GM23338 (cell line): ENCODE data around the gene GNL3. TPM values are rescaled to one million over a fixed set of nuclear protein-coding genes. Genes with fewer than 3 reads are reported as not detected.

Source experiments
- ATAC-seq: fragments of 200-7000 bp; cut with Tn5 transposase; 3 replicates; pipeline ENCODE4 v1.9.1; 2020
- DNase-seq: peaks from one replicate; pipeline ENCODE4 v3.0.0-alpha.2; 2015; ENCODE audit warnings: low spot score
- H2AFZ ChIP-seq: fragments of 200-600 bp; sonication (generic); 2 replicates; pipeline ENCODE4 v1.8.0; 2016; ENCODE audit warnings: antibody characterized with exemption, mild to moderate bottlenecking, moderate library complexity
- H3F3A ChIP-seq: fragments of 200-600 bp; sonication (generic); replicated peaks from 2 replicates; pipeline ENCODE4 v1.8.0; 2017; ENCODE audit warnings: antibody characterized with exemption, mixed run types, low read depth
- H3K27ac ChIP-seq: fragments of 200-600 bp; sonication (generic); 2 replicates; pipeline ENCODE4 v1.6.1; 2016; ENCODE audit warnings: low read depth
- H3K27me3 ChIP-seq: fragments of 200-600 bp; sonication (generic); 2 replicates; pipeline ENCODE4 v1.8.0; 2016; ENCODE audit warnings: mild to moderate bottlenecking, mixed run types, moderate library complexity; ENCODE audit not compliant: insufficient read depth
- H3K36me3 ChIP-seq: fragments of 200-600 bp; sonication (generic); 2 replicates; pipeline ENCODE4 v1.8.0; 2016; ENCODE audit warnings: mild to moderate bottlenecking; ENCODE audit not compliant: insufficient read depth
- H3K4me1 ChIP-seq: fragments of 200-600 bp; sonication (generic); 2 replicates; pipeline ENCODE4 v1.8.0; 2016; ENCODE audit warnings: mild to moderate bottlenecking, moderate library complexity; ENCODE audit not compliant: insufficient read depth
- H3K4me2 ChIP-seq: fragments of 200-600 bp; sonication (generic); 2 replicates; pipeline ENCODE4 v1.7.1; 2017; ENCODE audit warnings: mixed run types
- H3K4me3 ChIP-seq: fragments of 200-600 bp; sonication (generic); 2 replicates; pipeline ENCODE4 v1.6.1; 2016; ENCODE audit warnings: mixed run types
- H3K79me2 ChIP-seq: fragments of 200-600 bp; sonication (generic); replicated peaks from 2 replicates; pipeline ENCODE4 v1.8.0; 2017; ENCODE audit warnings: mild to moderate bottlenecking; ENCODE audit not compliant: insufficient read depth
- H3K9me2 ChIP-seq: fragments of 200-600 bp; sonication (generic); 2 replicates; pipeline ENCODE4 v1.8.0; 2017; ENCODE audit not compliant: insufficient read depth
- H4K20me1 ChIP-seq: fragments of 200-600 bp; sonication (generic); replicated peaks from 2 replicates; pipeline ENCODE4 v1.8.0; 2017; ENCODE audit warnings: mild to moderate bottlenecking; ENCODE audit not compliant: insufficient read depth
- H3K27ac Mint-ChIP-seq: 2 replicates; pipeline ENCODE4 v1.8.0; 2020; ENCODE audit warnings: inconsistent platforms, mild to moderate bottlenecking, moderate library complexity, mixed read lengths
- H3K27me3 Mint-ChIP-seq: 3 replicates; pipeline ENCODE4 v1.8.0; 2022; ENCODE audit warnings: low read depth, mild to moderate bottlenecking, moderate library complexity, mixed read lengths, inconsistent platforms; ENCODE audit not compliant: insufficient read depth, poor library complexity
- H3K36me3 Mint-ChIP-seq: 3 replicates; pipeline ENCODE4 v1.8.0; 2021; ENCODE audit warnings: low read depth, mild to moderate bottlenecking, inconsistent platforms, moderate library complexity, mixed read lengths
- H3K4me1 Mint-ChIP-seq: 3 replicates; pipeline ENCODE4 v1.8.0; 2020; ENCODE audit warnings: mild to moderate bottlenecking, inconsistent platforms, mixed read lengths
- H3K4me3 Mint-ChIP-seq: 3 replicates; pipeline ENCODE4 v1.8.0; 2021; ENCODE audit warnings: moderate library complexity, mild to moderate bottlenecking, inconsistent platforms, mixed read lengths
- H3K9me3 Mint-ChIP-seq: 3 replicates; pipeline ENCODE4 v1.8.0; 2020; ENCODE audit warnings: moderate library complexity, mild to moderate bottlenecking, inconsistent platforms, mixed read lengths
- CREB1 ChIP-seq: fragments of 250-450 bp; sonication (Bioruptor Pico); IDR thresholded peaks from 2 replicates; pipeline ENCODE4 v1.5.0; 2020; ENCODE audit warnings: low read depth, mild to moderate bottlenecking, moderate library complexity
- CTCF ChIP-seq, 2 experiments: fragments of 200-600 bp in 1 of 2; sonication (generic) in 1 of 2; conservative IDR thresholded peaks; 2 replicates each; pipeline versions ENCODE4 v1.5.1 to v1.6.1; 2016 to 2017; ENCODE audit warnings: antibody characterized with exemption in 2 of 2, low read depth in 2 of 2, mild to moderate bottlenecking in 2 of 2, moderate library complexity in 1 of 2
- EZH2 ChIP-seq: fragments of 200-600 bp; sonication (generic); IDR thresholded peaks from one replicate; pipeline ENCODE4 v1.8.0; 2017; ENCODE audit warnings: antibody characterized with exemption, mild to moderate bottlenecking, low read depth; ENCODE audit not compliant: unreplicated experiment
- EZH2phosphoT487 ChIP-seq: fragments of 200-600 bp; sonication (generic); IDR thresholded peaks from one replicate; pipeline ENCODE4 v1.8.1; 2018; ENCODE audit warnings: antibody characterized with exemption; ENCODE audit not compliant: unreplicated experiment
- JUNB ChIP-seq: IDR thresholded peaks from one replicate; pipeline ENCODE4 v1.6.1; 2016; ENCODE audit warnings: antibody characterized with exemption; ENCODE audit not compliant: unreplicated experiment
- NANOG ChIP-seq: IDR thresholded peaks from 2 replicates; pipeline ENCODE4 v1.6.1; 2016; ENCODE audit warnings: antibody characterized with exemption, borderline replicate concordance
- STAT1 ChIP-seq: IDR thresholded peaks from one replicate; pipeline ENCODE4 v1.6.1; 2016; ENCODE audit warnings: antibody characterized with exemption; ENCODE audit not compliant: unreplicated experiment
- ZNF114 ChIP-seq: fragments of 250-450 bp; sonication (Bioruptor Pico); IDR thresholded peaks from 2 replicates; pipeline ENCODE4 v1.5.0; 2020; ENCODE audit warnings: mild to moderate bottlenecking, moderate library complexity
- ZNF331 ChIP-seq: fragments of 250-450 bp; sonication (Bioruptor Pico); IDR thresholded peaks from 2 replicates; pipeline ENCODE4 v1.5.0; 2020; ENCODE audit warnings: low read depth, mild to moderate bottlenecking, moderate library complexity
- polyA plus RNA-seq: library from polyadenylated mRNA; unstranded; fragments of >200 nt; fragmentation: Nextera tagmentation; extraction: Ambion mirVana; gene quantifications from 2 replicates; pipeline ENCODE4 v1.2.1, GENCODE V29; 2016
- total RNA-seq: library from RNA; depleted of rRNA; stranded (reverse); fragments of >200 nt; shearing (Covaris generic); gene quantifications from 2 replicates; pipeline ENCODE4 v1.2.3, GENCODE V29; 2014
- TF ChIP-seq, protein P1 (sequence below): IDR thresholded peaks from 2 replicates; pipeline ENCODE4 v1.6.1; 2016; ENCODE audit warnings: antibody characterized with exemption

GNL3 gene
- total and polyA plus RNA-seq, 2 experiments from 2014 or later, result 169 to 205 TPM

- Mint-ChIP-seq H3K4me3 (no peak overlapping the region), H3K36me3 (peaks cover 87% of the 10 kb centered on the region), H3K4me1 (no peaks in the 10 kb centered on the region), H3K27ac (no peak overlapping the region), H3K27me3 (peaks cover 3% of the 10 kb centered on the region), H3K9me3 (peaks cover 23% of the 10 kb centered on the region)
- no peak for DNase-seq
- peaks cover 34% of the 10 kb centered on the region for H3K36me3 ChIP-seq
- ATAC-seq, result no peak
- no peak overlapping the region for H3K27ac ChIP-seq
- TF ChIP-seq JUNB (no peak), STAT1 (no peak), NANOG (no peak), EZH2phosphoT487 (no peak), EZH2 (no peak), CTCF (conservative IDR thresholded peaks at IDR 0.05; ENCODE audit: low read depth in 2 of 2) (no peak), ZNF114 (CRISPR knock-in tag) (no peak), ZNF331 (CRISPR knock-in tag) (no peak), CREB1 (CRISPR knock-in tag) (no peak)
- TF ChIP-seq, protein P1, sequence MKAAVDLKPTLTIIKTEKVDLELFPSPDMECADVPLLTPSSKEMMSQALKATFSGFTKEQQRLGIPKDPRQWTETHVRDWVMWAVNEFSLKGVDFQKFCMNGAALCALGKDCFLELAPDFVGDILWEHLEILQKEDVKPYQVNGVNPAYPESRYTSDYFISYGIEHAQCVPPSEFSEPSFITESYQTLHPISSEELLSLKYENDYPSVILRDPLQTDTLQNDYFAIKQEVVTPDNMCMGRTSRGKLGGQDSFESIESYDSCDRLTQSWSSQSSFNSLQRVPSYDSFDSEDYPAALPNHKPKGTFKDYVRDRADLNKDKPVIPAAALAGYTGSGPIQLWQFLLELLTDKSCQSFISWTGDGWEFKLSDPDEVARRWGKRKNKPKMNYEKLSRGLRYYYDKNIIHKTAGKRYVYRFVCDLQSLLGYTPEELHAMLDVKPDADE, result no peak
- no peak overlapping the region for H3K4me3 ChIP-seq
- no peaks in the 10 kb centered on the region for H3K27me3 ChIP-seq
- no peaks in the 10 kb centered on the region for H3K9me2 ChIP-seq
- H3K4me2 ChIP-seq, result no peak overlapping the region
- no peaks in the 10 kb centered on the region for H3F3A ChIP-seq
- H4K20me1 ChIP-seq, result no peaks in the 10 kb centered on the region
- no peak overlapping the region for H2AFZ ChIP-seq
- H3K79me2 ChIP-seq, result no peaks in the 10 kb centered on the region
- H3K4me1 ChIP-seq, result no peaks in the 10 kb centered on the region
Measured at GRCh38 chr3:52731590-52731989, 45.8 kb downstream of the GNL3 start.

DNA sequence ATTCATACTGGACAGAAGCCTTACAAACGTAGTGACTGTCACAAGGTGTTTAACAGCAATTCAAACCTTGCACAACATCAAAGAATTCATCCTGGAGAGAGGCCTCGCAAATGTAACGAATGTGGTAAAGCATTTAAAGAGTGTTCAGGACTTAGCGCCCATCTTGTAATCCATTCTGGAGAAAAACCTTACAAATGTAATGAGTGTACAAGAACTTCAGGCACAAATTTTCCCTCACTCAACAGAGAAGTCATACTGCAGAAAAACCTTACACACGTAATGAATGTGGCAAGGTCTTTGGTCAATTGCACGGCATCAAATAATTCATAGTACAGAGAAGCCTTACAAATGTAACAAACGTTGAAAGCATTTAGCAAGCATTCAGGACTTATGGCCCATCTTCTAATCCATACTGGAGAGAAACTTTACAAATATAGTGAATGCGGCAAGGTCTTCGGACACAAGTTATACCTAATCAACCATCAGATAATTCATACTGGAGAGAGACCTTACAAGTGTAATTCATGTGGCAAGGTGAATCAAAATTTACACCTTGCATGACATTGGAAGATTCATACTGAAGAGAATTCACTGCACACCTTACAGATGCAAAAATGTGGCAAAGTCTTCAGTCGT, 47.5 kb downstream of the GNL3 start:
- no peaks in the 10 kb centered on the region for H3K27me3 ChIP-seq
- H3K36me3 ChIP-seq, result peaks cover 42% of the 10 kb centered on the region
- H3K4me1 Mint-ChIP-seq, result no peaks in the 10 kb centered on the region
- H2AFZ ChIP-seq, result no peak overlapping the region
- H3K4me3 ChIP-seq, result no peak overlapping the region
- no peak overlapping the region for H3K4me3 Mint-ChIP-seq
- H3K9me3 Mint-ChIP-seq, result peaks cover 17% of the 10 kb centered on the region
- no peak overlapping the region for H3K4me2 ChIP-seq
- H3K27ac ChIP-seq, result no peak overlapping the region
- peaks cover 85% of the 10 kb centered on the region for H3K36me3 Mint-ChIP-seq
- no peak overlapping the region for H3K27ac Mint-ChIP-seq
- ATAC-seq, result no peak
- H3K4me1 ChIP-seq, result no peaks in the 10 kb centered on the region
- no peaks in the 10 kb centered on the region for H3F3A ChIP-seq
- no peak for DNase-seq
- H4K20me1 ChIP-seq, result no peaks in the 10 kb centered on the region; the same call in 1 of the 2 replicates
- H3K79me2 ChIP-seq, result no peaks in the 10 kb centered on the region
- H3K9me2 ChIP-seq, result no peaks in the 10 kb centered on the region
- peaks cover 3% of the 10 kb centered on the region for H3K27me3 Mint-ChIP-seq
- TF ChIP-seq EZH2 (no peak), ZNF331 (CRISPR knock-in tag) (no peak), ZNF114 (CRISPR knock-in tag) (no peak), NANOG (no peak), CTCF (conservative IDR thresholded peaks at IDR 0.05; ENCODE audit: low read depth in 2 of 2) (no peak)
